ENCODE data around the gene GMEB2. TPM values are rescaled to one million over a fixed set of nuclear protein-coding genes. Genes with fewer than 3 reads are reported as not detected.

GMEB2 gene
- polyA plus RNA-seq, 1 experiment = 7.4 TPM

DNA sequence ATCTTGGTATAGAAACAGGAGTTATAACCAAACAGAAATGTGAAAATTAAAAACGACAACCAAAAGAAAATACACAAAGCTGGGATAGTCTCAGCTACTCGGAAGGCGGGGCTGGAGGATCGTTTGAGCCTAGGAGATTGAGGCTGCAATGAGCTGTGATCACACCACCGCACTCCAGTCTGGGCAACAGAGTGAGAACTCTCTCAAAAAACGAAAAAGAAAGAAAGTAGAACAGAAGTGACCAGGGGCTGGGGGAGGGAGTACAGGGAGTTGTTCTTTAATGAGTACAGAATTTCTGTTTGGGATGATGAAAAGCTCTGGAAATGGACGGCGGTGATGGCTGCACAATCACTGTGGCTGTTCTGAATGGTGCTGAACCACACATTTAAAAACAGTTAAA is 5.9 kb downstream of the GMEB2 start:
- no peak for DNase-seq (ENCODE audit: low read depth)
- H3K27me3 ChIP-seq (ENCODE audit: control insufficient read depth, insufficient read depth, low read length) = no peaks in the 10 kb centered on the region
- ChIA-PET CTCF (interaction anchor here (1.4 kb wide), 1 partner anchor 11 kb away, joined by 4 read pairs; no protein-coding TSS in a partner anchor), POLR2A (no interaction called here)
- TF ChIP-seq, protein P1, sequence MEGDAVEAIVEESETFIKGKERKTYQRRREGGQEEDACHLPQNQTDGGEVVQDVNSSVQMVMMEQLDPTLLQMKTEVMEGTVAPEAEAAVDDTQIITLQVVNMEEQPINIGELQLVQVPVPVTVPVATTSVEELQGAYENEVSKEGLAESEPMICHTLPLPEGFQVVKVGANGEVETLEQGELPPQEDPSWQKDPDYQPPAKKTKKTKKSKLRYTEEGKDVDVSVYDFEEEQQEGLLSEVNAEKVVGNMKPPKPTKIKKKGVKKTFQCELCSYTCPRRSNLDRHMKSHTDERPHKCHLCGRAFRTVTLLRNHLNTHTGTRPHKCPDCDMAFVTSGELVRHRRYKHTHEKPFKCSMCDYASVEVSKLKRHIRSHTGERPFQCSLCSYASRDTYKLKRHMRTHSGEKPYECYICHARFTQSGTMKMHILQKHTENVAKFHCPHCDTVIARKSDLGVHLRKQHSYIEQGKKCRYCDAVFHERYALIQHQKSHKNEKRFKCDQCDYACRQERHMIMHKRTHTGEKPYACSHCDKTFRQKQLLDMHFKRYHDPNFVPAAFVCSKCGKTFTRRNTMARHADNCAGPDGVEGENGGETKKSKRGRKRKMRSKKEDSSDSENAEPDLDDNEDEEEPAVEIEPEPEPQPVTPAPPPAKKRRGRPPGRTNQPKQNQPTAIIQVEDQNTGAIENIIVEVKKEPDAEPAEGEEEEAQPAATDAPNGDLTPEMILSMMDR (IDR thresholded peaks at IDR 0.05; ENCODE audit: insufficient read depth, low read depth, low read length) = no peak
- H3K36me3 ChIP-seq (ENCODE audit: control insufficient read depth, insufficient read depth, low read length) = peaks cover 13% of the 10 kb centered on the region
- no peak overlapping the region for H3K4me3 ChIP-seq (ENCODE audit: low read depth, low read length)

DNA sequence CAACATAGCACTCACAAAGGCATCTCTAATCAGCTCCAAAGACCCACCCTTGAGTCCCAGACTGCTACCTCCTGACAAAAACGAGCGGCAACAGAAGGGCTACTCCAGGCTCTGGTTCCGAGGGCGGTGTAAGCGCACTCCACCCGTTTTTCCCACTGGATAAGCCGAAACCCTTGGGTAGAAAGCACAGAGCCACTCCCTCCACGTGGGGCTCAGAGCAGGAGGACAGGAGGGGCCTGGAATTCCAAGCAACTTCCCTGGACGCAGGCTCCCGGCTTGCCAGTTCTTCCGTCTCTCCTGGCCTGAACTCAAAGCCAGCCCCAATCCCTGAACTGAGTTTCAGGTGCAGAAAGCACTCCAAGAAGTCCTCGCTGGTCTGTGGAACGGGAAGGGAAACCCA is 7.4 kb downstream of the GMEB2 start:
- ChIA-PET POLR2A (no interaction called here), CTCF (no interaction called here)
- Histone ChIP-seq H3K36me3 (ENCODE audit: control insufficient read depth, insufficient read depth, low read length) (peaks cover 14% of the 10 kb centered on the region), H3K4me3 (ENCODE audit: low read depth, low read length) (no peak overlapping the region), H3K27me3 (ENCODE audit: control insufficient read depth, insufficient read depth, low read length) (no peaks in the 10 kb centered on the region)
- TF ChIP-seq, protein P1 (IDR thresholded peaks at IDR 0.05; ENCODE audit: insufficient read depth, low read depth, low read length) = no peak
- DNase-seq (ENCODE audit: low read depth) = no peak

DNA sequence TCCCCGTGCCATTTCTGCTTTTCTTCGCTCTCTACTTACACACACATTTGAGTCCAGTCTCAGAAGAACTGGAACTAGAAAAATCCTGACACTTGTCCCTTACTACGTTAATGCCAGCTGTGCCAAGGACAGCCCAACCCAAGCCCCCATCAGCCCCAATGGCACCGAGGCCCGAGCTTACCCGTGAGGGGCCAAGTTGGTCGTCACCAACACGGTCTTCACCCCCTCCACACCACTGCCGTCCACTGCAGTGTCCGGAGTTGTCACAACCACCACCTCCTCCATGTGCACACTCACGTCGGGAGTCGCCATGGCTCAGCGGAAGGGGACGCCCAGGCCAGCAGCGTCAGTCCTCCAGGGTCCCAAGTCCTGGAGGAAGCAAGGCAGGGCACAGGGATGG is 7.8 kb downstream of the GMEB2 start:
- DNase-seq (ENCODE audit: low read depth) = no peak
- Histone ChIP-seq H3K36me3 (ENCODE audit: control insufficient read depth, insufficient read depth, low read length) (peaks cover 14% of the 10 kb centered on the region), H3K27me3 (ENCODE audit: control insufficient read depth, insufficient read depth, low read length) (no peaks in the 10 kb centered on the region), H3K4me3 (ENCODE audit: low read depth, low read length) (no peak overlapping the region)
- TF ChIP-seq, protein P1 (IDR thresholded peaks at IDR 0.05; ENCODE audit: insufficient read depth, low read depth, low read length) = no peak
- CTCF ChIA-PET = no interaction called here
- POLR2A ChIA-PET = no interaction called here

DNA sequence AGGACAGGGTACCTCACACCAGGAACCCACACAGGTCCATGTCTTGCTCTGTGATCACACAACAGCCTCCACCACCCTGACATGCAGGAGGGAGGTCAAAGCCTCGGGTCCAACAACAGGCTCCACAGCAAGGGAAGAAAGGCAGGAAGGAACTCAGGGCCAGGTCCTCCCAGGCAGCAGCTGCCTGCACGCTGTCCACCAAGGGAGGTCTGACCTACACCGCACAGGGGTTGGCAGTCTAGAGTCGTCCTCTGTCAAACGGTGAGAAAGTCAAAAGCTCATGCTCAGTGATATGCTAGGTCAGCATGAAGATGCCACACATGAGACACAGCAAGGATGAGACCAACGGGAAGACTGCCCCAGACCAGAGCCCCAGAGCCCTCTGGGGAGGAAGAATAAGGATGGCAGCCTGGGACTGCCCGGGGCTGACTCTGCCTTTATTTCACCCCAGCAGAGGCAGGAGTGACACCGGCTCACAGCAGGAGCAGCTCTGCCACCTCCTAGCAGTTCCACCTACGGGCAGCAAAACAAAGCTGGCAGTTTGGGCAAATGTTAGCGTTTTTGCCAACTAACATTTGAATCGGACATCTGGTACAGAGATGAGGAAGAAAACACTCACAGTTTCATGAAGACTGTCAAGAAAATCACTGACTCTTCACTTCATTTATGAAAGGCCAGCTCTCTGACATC is 8.5 kb downstream of the GMEB2 start:
- Histone ChIP-seq H3K36me3 (ENCODE audit: control insufficient read depth, insufficient read depth, low read length) (peaks cover 16% of the 10 kb centered on the region), H3K4me3 (ENCODE audit: low read depth, low read length) (no peak overlapping the region), H3K27me3 (ENCODE audit: control insufficient read depth, insufficient read depth, low read length) (no peaks in the 10 kb centered on the region)
- no peak for DNase-seq (ENCODE audit: low read depth)
- TF ChIP-seq, protein P1 (IDR thresholded peaks at IDR 0.05; ENCODE audit: insufficient read depth, low read depth, low read length) = no peak
- POLR2A ChIA-PET = no interaction called here
- CTCF ChIA-PET = interaction anchor here (0.9 kb wide), 1 partner anchor 122 kb away, joined by 3 read pairs; no protein-coding TSS in a partner anchor

DNA sequence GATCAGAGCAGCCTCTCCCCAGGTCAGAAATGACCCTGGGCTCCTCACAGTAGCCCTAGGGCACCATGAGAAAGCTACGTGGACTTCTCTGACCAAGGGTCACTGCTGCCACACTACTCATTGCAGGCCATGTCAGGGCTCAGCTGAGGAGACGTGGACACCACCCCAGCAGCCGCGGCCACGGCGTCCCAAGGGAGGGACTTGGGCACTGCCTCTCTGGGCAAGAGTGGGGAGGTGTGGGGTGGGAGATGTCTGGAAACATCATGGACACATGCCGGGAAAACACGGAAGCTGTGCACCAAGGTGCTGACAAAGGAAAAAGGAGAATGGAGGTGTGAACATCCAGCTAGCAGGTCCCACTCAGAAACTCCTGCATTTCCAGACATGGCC is 9.0 kb downstream of the GMEB2 start:
- TF ChIP-seq, protein P1 (IDR thresholded peaks at IDR 0.05; ENCODE audit: insufficient read depth, low read depth, low read length) = no peak
- no peaks in the 10 kb centered on the region for H3K27me3 ChIP-seq (ENCODE audit: control insufficient read depth, insufficient read depth, low read length)
- H3K36me3 ChIP-seq (ENCODE audit: control insufficient read depth, insufficient read depth, low read length) = peaks cover 16% of the 10 kb centered on the region
- ChIA-PET CTCF (interaction anchor here (0.9 kb wide), 1 partner anchor 122 kb away, joined by 3 read pairs; no protein-coding TSS in a partner anchor), POLR2A (no interaction called here)
- no peak for DNase-seq (ENCODE audit: low read depth)
- H3K4me3 ChIP-seq (ENCODE audit: low read depth, low read length) = no peak overlapping the region

Measured in BJ (cell line).